WI38 (cell line): ENCODE measurements around the gene ASB2.

Experiments
- H3K4me3 ChIP-seq: 2 replicates; pipeline ENCODE4 v1.5.1; 2011; ENCODE audit warnings: low read depth, mild to moderate bottlenecking, control low read depth, low read length
- CTCF ChIP-seq: IDR thresholded peaks from 2 replicates; pipeline ENCODE4 v1.5.1; 2012; ENCODE audit warnings: low read depth, mild to moderate bottlenecking, control low read depth, low read length

Gene ASB2

GRCh38 chr14:93986955-93987354 is 10.6 kb upstream of the ASB2 start:
- no peak for TF ChIP-seq CTCF
- no peak overlapping the region for H3K4me3 ChIP-seq

GRCh38 chr14:93984987-93985410 is 8.6 kb upstream of the ASB2 start:
- TF ChIP-seq CTCF: peak; percentile 48; the same call in 1 of the 2 replicates
- H3K4me3 ChIP-seq: no peak overlapping the region

- no peak for TF ChIP-seq CTCF
- H3K4me3 ChIP-seq: no peak overlapping the region
These were observed 7.7 kb upstream of the ASB2 start for GRCh38 chr14:93984070-93984469.

- TF ChIP-seq CTCF: no peak
- no peak overlapping the region for H3K4me3 ChIP-seq
These were observed 6.0 kb upstream of the ASB2 start for GRCh38 chr14:93982230-93983007.

- no peak for TF ChIP-seq CTCF
- no peak overlapping the region for H3K4me3 ChIP-seq
These were observed 5.2 kb upstream of the ASB2 start for GRCh38 chr14:93981316-93982229.

GRCh38 chr14:93980456-93981201 is 4.3 kb upstream of the ASB2 start:
- no peak overlapping the region for H3K4me3 ChIP-seq
- no peak for TF ChIP-seq CTCF
